Measurements from ENCODE around the gene RGS6.

The RGS6 gene

GRCh38 chr14:72247896-72248465 is 315.8 kb downstream of the RGS6 start:
- DNase-seq (ENCODE audit: low spot score) = no peak

- DNase-seq (ENCODE audit: low spot score) = no peak
These were observed 321.3 kb downstream of the RGS6 start for GRCh38 chr14:72253503-72253902.

- no peak for DNase-seq (ENCODE audit: low spot score)
These were observed 322.1 kb downstream of the RGS6 start for GRCh38 chr14:72254202-72254936.

GRCh38 chr14:72254937-72255472 is 322.8 kb downstream of the RGS6 start:
- no peak for DNase-seq (ENCODE audit: low spot score)

- no peak for DNase-seq (ENCODE audit: low spot score)
These were observed 323.8 kb downstream of the RGS6 start for GRCh38 chr14:72256055-72256454.

- DNase-seq (ENCODE audit: low spot score) = no peak
These were observed 328.8 kb downstream of the RGS6 start for GRCh38 chr14:72261068-72261467.

- DNase-seq (ENCODE audit: low spot score) = no peak
These were observed 330.5 kb downstream of the RGS6 start for GRCh38 chr14:72262771-72263170.

GRCh38 chr14:72264716-72265115 is 332.5 kb downstream of the RGS6 start:
- DNase-seq (ENCODE audit: low spot score) = no peak

GRCh38 chr14:72270147-72270727 is 338.0 kb downstream of the RGS6 start:
- DNase-seq (ENCODE audit: low spot score) = no peak

GRCh38 chr14:72270749-72271148 is 338.5 kb downstream of the RGS6 start:
- no peak for DNase-seq (ENCODE audit: low spot score)

- no peak for DNase-seq (ENCODE audit: low spot score)
These were observed 343.0 kb downstream of the RGS6 start for GRCh38 chr14:72275242-72275641.

- no peak for DNase-seq (ENCODE audit: low spot score)
These were observed 346.1 kb downstream of the RGS6 start for GRCh38 chr14:72278316-72278715.

- no peak for DNase-seq (ENCODE audit: low spot score)
These were observed 351.9 kb downstream of the RGS6 start for GRCh38 chr14:72284176-72284575.

- DNase-seq (ENCODE audit: low spot score) = no peak
These were observed 358.0 kb downstream of the RGS6 start for GRCh38 chr14:72290241-72290640.

- DNase-seq (ENCODE audit: low spot score) = peak; percentile 41
These were observed 359.9 kb downstream of the RGS6 start for GRCh38 chr14:72291908-72292688.

- DNase-seq (ENCODE audit: low spot score) = no peak
These were observed 360.4 kb downstream of the RGS6 start for GRCh38 chr14:72292689-72293024.

GRCh38 chr14:72301352-72301751 is 369.1 kb downstream of the RGS6 start:
- DNase-seq (ENCODE audit: low spot score) = no peak

- no peak for DNase-seq (ENCODE audit: low spot score)
These were observed 371.7 kb downstream of the RGS6 start for GRCh38 chr14:72303930-72304329.

- no peak for DNase-seq (ENCODE audit: low spot score)
These were observed 373.3 kb downstream of the RGS6 start for GRCh38 chr14:72305561-72305960.

GRCh38 chr14:72308967-72309485 is 376.8 kb downstream of the RGS6 start:
- DNase-seq (ENCODE audit: low spot score) = no peak

- DNase-seq (ENCODE audit: low spot score) = no peak
These were observed 378.9 kb downstream of the RGS6 start for GRCh38 chr14:72311116-72311515.

- no peak for DNase-seq (ENCODE audit: low spot score)
These were observed 379.3 kb downstream of the RGS6 start for GRCh38 chr14:72311516-72311915.
